ENCODE data around the gene GUCA2A. TPM values are rescaled to one million over a fixed set of nuclear protein-coding genes. Genes with fewer than 3 reads are reported as not detected.

GUCA2A gene
- total and polyA plus RNA-seq, 9 of the 15 experiments (the other 6 are each of a cell fraction or from before 2014, with no cell fraction given): not detected

DNA sequence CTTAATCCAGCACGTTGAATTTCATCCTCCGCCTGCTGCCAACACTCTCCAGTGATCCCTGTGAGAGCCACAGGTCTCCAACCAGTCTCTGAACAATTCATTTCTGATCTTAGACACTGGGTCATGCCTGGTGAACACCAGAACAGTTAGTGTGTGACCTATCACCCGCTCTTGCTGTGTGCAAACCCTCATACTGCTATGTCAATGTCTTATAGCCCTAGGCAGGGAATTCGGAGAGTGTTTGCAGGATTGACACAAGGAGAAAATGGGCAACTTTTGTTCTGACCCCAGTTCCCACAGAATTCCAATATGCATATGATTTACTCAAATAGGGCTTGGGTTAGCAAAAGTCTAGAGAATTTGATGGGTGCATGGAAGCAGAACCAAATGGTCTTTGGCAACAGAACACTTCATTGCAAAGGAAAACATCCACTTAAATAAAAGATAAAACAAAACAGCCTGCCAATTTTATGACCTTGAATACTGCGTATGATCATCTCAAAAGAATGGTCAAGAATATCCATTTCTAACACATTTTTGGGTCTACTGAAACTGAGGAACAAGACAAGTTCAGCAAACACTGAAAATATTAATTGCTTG lies 34.4 kb downstream of the GUCA2A start (continued):
- TF ChIP-seq, protein P1, sequence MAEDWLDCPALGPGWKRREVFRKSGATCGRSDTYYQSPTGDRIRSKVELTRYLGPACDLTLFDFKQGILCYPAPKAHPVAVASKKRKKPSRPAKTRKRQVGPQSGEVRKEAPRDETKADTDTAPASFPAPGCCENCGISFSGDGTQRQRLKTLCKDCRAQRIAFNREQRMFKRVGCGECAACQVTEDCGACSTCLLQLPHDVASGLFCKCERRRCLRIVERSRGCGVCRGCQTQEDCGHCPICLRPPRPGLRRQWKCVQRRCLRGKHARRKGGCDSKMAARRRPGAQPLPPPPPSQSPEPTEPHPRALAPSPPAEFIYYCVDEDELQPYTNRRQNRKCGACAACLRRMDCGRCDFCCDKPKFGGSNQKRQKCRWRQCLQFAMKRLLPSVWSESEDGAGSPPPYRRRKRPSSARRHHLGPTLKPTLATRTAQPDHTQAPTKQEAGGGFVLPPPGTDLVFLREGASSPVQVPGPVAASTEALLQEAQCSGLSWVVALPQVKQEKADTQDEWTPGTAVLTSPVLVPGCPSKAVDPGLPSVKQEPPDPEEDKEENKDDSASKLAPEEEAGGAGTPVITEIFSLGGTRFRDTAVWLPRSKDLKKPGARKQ (CRISPR knock-in tag; IDR thresholded peaks at IDR 0.05): no peak

DNA sequence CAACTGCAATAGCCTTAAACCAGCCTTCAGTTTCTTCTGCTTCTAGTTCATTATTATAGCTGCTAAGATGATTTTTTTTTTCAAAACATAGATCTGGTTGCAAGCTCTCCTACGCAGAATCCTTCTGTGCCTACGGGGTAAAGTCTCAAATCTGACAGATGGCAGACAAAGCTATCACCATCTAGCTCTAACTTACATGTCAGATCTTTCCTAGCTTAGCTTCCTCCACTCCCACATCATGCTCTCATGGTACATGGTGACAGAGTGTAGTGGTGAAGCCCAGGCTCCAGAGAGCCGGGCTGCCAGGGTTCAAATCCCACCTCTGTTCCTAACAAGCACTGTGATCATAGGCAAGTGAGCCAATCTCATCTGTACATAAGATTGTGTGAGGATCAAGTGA lies 35.6 kb downstream of the GUCA2A start:
- H3K27me3 ChIP-seq (ENCODE audit: control insufficient read depth in 2 of 2, insufficient read depth in 2 of 2, low read length in 2 of 2): peaks cover 14 to 30% of the 10 kb centered on the region in 2 experiments; a peak in 4 of 5 replicates
- no TSS peak for BruUV-seq (replicated peaks)
- H4K20me1 ChIP-seq (replicated peaks; ENCODE audit: control insufficient read depth, insufficient read depth, low read length): no peaks in the 10 kb centered on the region
- WGBS (ENCODE audit: insufficient coverage, low coverage, missing lambda C conversion rate): 0% methylated on average over 3 of the region's 3 CpGs
- no peaks in the 10 kb centered on the region for H3K4me1 ChIP-seq (replicated peaks in 1 of 2; ENCODE audit: control insufficient read depth in 2 of 2, insufficient read depth in 2 of 2, low read length in 2 of 2)
- H3K4me3 ChIP-seq: no peak overlapping the region
- no peaks in the 10 kb centered on the region for H3K36me3 ChIP-seq (ENCODE audit: control insufficient read depth, insufficient read depth, low read length)
- H3K9me3 ChIP-seq (replicated peaks; ENCODE audit: control insufficient read depth, insufficient read depth, low read depth, low read length): no peaks in the 10 kb centered on the region
- POLR2A ChIA-PET: interaction anchor here (1.8 kb wide), 1 partner anchor 11 kb away, joined by 9 read pairs; no protein-coding TSS in a partner anchor
- FAIRE-seq: no peak
- no peak for ATAC-seq
- CTCF ChIA-PET (ENCODE audit: low intra/inter-chr PET ratio): no interaction called here
- no peak overlapping the region for H3K9ac ChIP-seq (ENCODE audit: insufficient read depth in 1 of 2, low read depth in 2 of 2, low read length in 2 of 2)
- no peak overlapping the region for H3K27ac ChIP-seq (ENCODE audit: extremely low read depth, low read depth, low read length)
- no peaks in the 10 kb centered on the region for H3K9me1 ChIP-seq (ENCODE audit: control insufficient read depth, insufficient read depth, low read length)
- H3K79me2 ChIP-seq (ENCODE audit: control insufficient read depth, insufficient read depth, low read length): no peaks in the 10 kb centered on the region
- intact Hi-C loops (cut with micrococcal nuclease): no loop called here
- H2AFZ ChIP-seq (ENCODE audit: low read depth, low read length): no peak overlapping the region
- in situ Hi-C loops (cut with MboI): loop anchor here (25.0 kb wide), 1 partner anchor 317 kb away; no protein-coding TSS in a partner anchor
- no peak overlapping the region for H3K4me2 ChIP-seq (ENCODE audit: insufficient read depth, low read length)
- DNase-seq (ENCODE audit: extremely low read depth in 1 of 4, low spot score in 3 of 4): no peak
- TF ChIP-seq, protein P2, sequence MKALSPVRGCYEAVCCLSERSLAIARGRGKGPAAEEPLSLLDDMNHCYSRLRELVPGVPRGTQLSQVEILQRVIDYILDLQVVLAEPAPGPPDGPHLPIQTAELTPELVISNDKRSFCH (CRISPR knock-in tag; IDR thresholded peaks at IDR 0.05): no peak
- TF ChIP-seq, protein P2 (tag; IDR thresholded peaks at IDR 0.05): no peak
- TF ChIP-seq, protein P3, sequence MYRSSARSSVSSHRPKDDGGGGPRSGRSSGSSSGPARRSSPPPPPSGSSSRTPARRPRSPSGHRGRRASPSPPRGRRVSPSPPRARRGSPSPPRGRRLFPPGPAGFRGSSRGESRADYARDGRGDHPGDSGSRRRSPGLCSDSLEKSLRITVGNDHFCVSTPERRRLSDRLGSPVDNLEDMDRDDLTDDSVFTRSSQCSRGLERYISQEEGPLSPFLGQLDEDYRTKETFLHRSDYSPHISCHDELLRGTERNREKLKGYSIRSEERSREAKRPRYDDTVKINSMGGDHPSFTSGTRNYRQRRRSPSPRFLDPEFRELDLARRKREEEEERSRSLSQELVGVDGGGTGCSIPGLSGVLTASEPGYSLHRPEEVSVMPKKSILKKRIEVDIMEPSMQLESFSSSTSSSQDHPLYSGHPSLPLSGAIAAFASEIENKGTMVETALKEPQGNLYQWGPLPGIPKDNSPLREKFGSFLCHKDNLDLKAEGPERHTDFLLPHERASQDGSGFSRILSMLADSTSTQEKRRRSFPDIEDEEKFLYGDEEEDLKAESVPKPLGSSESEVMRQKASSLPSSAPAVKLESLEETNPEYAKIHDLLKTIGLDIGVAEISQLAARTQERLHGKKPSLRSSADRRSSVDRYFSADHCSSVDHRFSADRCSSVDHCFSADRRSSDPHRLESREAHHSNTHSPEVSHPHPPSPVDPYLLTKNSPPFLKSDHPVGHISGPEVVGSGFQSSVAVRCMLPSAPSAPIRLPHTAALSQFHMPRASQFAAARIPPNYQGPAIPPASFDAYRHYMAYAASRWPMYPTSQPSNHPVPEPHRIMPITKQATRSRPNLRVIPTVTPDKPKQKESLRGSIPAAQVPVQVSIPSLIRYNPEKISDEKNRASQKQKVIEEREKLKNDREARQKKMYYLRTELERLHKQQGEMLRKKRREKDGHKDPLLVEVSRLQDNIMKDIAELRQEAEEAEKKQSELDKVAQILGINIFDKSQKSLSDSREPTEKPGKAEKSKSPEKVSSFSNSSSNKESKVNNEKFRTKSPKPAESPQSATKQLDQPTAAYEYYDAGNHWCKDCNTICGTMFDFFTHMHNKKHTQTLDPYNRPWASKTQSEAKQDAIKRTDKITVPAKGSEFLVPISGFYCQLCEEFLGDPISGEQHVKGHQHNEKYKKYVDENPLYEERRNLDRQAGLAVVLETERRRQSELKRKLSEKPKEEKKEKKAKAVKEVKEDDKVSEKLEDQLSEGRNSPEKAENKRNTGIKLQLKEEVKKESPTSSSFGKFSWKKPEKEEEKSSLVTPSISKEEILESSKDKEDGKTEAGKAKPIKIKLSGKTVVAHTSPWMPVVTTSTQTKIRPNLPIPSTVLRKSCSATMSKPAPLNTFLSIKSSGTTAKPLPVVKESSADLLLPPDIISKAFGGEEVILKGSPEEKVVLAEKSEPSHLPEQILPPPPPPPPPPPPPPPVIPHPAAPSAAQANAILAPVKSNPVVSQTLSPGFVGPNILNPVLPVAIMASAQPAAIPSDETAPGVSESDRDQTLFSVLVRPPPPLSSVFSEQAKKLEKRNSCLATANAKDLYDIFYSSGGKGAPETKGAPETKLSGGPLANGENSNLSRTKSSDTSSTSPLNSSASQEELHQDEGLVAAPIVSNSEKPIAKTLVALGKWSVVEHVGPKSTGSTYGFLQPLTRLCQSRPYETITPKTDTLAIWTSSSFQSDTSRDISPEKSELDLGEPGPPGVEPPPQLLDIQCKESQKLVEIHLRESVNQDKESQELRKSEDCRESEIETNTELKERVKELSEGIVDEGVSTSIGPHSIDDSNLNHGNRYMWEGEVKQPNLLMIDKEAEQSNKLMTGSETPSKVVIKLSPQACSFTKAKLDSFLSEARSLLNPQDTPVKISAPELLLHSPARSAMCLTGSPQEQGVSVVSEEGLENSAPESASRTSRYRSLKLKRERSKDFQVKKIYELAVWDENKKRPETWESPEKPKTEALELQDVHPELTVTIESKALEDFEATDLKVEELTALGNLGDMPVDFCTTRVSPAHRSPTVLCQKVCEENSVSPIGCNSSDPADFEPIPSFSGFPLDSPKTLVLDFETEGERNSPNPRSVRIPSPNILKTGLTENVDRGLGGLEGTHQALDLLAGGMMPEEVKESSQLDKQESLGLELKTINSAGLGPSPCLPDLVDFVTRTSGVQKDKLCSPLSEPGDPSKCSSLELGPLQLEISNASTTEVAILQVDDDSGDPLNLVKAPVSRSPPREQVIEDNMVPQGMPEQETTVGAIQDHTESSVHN (IDR thresholded peaks at IDR 0.05; ENCODE audit: borderline replicate concordance in 1 of 2, low read depth in 1 of 2): no peak
- TF ChIP-seq, protein P4, sequence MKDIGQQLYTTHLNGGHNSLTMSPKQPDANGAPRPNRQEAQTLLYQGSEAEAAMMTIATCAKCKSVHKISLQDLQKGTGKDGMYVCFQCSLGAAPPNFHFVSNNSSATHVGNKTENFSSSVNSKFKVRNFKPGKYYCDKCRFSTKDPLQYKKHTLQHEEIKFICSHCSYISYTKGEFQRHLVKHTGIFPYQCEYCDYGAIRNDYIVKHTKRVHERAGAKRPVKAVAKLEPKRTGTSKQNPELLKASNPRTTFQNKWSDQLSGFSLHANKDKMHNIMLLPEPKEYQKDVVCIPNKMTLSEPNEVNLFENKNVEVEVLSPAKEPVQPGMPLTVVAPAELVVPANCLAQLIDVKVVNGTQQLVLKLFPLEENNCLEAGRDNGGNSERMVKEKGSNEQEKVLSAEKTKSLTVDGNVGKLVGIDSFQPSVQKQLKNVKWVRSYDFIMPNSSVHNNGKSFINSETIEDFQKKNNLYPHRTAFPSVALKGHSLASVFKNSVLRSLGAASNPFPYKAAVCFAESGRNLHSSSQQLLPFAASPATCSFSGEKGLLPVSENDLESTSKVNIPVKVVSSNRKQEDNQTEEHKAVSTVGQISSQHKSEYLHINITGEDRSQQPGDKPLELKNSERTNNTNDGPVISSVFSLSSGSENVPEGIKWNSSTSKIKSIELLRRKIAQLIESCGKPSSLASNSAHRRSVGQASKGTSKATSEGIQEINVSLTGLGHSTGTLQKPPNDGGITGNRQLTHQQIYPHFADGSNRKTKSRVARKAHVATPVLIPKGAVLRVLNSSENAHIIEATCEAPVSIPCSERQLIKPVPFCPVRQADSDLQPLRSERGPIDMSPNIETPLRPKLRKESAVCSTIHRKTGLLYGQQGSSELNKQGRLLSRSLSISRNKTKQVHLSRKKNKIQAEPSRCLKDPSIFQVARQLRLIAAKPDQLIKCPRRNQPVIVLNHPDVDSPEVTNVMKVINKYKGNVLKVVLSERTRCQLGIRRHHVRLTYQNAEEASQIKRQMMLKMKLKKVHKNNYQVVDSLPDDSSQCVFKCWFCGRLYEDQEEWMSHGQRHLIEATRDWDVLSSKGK (CRISPR knock-in tag; IDR thresholded peaks at IDR 0.05): no peak

Measured in K562 (cell line).